ENCODE measurements around the gene CNTN4.

The CNTN4 gene

DNA sequence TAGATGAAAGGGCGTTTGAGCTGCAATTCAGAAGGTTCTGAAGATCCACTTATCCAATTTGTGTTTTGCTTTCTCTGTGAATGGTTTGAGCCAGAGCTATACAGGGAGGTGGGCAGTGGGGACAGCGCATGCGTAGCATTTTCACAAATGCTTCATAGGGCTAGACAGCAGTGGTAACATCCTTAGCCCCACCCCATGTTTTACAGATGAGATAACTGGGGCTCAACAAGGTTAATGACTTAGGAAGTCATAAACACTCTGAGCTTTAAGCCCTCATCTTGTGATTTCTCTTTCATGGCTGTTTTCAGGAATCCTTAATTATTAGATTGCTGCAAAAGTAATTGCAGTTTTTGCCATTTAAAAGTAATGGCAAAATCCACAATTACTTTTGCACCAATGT lies 602.8 kb downstream of the CNTN4 start:
- no peak for DNase-seq (ENCODE audit: low spot score)

GRCh38 chr3:2706144-2706835 lies 607.6 kb downstream of the CNTN4 start:
- DNase-seq (ENCODE audit: low spot score), result no peak

DNA sequence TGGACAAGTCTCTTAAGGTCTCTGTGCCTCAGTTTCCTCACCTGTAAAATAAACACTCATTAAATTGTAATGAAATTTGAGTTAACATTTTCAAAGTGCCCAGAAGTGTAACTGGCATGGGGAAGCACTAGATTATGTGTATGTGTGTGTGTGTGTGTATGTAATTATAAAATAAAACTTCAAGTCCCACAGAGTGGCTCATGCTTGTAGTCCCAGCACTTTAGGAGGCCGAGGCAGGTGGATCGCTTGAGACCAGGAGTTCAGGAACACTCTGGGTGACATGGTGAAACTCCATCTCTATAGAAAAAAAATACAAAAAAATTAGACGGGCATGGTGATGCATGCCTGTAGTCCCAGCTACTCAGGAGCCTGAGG lies 608.2 kb downstream of the CNTN4 start:
- no peak for DNase-seq (ENCODE audit: low spot score)

DNA sequence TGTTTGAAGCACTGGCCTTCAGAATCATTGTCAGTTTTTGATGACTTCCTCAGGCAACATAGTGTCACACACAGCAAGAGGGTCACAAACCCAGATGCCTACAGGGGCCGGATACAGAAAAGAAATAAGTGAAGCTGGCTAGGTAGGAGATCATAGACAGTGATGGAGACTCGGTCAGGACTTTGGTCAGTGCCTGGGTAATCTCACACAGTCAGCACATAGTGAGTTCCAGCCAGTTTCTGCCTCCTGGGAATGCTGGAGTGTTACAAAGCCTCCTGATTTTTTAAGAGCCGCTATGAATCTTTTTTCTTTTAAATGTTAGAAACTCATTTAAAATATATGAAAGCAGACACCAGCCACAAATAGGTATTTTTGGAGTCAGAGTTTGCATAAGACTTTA lies 612.4 kb downstream of the CNTN4 start:
- no peak for DNase-seq (ENCODE audit: low spot score)

- no peak for DNase-seq (ENCODE audit: low spot score)
These were observed 615.3 kb downstream of the CNTN4 start for GRCh38 chr3:2713923-2714322.

GRCh38 chr3:2714834-2715233 lies 616.2 kb downstream of the CNTN4 start:
- no peak for DNase-seq (ENCODE audit: low spot score)

DNA sequence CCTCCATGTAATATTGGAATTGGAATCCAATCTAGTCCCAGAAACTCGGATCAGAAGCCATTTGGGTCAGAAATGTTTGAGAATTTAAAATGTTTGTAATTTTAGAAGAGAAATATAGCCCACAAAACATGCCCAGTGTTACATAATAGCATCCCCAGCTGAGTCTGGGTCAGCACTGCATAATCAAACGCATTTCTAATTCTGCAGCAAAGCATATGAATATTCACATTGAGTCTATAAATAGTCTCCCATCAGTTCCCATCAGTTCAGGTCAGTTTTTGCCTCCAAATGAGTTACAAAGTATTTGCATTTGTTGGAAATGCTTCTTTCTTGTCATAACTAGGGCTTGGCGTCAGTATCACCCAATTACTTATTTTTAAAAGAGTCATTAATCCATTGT lies 628.4 kb downstream of the CNTN4 start:
- DNase-seq (ENCODE audit: low spot score), result no peak

- DNase-seq (ENCODE audit: low spot score), result no peak
These were observed 629.1 kb downstream of the CNTN4 start for GRCh38 chr3:2727610-2728318.

GRCh38 chr3:2731843-2732242 lies 633.2 kb downstream of the CNTN4 start:
- DNase-seq (ENCODE audit: low spot score), result no peak

GRCh38 chr3:2735392-2735894 lies 636.8 kb downstream of the CNTN4 start:
- DNase-seq (ENCODE audit: low spot score), result no peak

GRCh38 chr3:2741516-2741915 lies 642.9 kb downstream of the CNTN4 start:
- DNase-seq (ENCODE audit: low spot score), result no peak

DNA sequence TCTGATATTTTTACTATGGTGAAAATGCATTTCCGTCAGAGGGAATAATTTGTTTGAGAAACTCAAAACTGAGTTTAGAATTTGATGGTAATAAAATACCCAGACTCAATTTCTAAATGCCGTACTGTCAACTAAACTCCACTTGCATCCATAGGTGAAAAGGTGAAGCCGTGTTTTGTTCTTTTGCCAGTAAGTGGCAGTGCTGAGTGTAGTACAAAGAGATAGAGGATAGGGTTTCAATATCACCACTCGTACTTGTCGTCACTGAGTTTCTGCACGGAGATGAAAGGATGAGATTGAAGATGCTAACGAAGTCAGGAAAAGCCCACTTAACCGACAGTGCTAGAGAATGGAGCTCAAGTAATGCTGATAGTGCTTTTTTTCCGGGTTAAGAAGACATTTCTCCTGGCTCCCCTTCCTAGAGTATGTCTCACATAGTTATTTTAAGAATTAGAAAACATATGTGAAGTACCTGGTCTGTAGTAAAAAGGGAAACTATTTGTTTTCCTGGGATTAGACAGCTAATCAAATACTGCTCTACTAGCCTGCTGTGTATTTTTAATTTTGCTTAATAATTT lies 666.4 kb downstream of the CNTN4 start:
- DNase-seq (ENCODE audit: low spot score), result no peak

- no peak for DNase-seq (ENCODE audit: low spot score)
These were observed 671.8 kb downstream of the CNTN4 start for GRCh38 chr3:2770451-2770850.

GRCh38 chr3:2771193-2771592 lies 672.5 kb downstream of the CNTN4 start:
- DNase-seq (ENCODE audit: low spot score), result no peak

- DNase-seq (ENCODE audit: low spot score), result no peak
These were observed 673.1 kb downstream of the CNTN4 start for GRCh38 chr3:2771741-2772140.

DNA sequence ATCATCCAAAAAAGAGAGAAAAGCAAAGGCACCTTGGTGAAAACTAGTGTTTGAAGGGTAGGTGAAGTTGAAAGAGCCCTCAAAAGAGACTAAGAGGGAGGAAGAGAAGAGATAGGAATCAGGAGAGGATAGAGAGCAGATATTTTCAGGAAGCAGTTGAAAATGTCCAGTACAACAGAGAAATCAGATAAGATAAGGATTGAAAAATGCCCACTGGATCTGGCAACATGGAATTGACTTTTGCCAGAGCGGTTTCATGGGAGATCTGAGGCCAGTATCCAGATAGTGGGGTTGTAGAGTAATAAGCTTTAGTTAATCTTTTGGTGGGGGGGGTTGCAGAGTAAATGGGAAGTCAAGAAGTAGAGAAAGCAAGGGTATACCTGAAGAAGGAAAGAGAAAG lies 674.1 kb downstream of the CNTN4 start:
- no peak for DNase-seq (ENCODE audit: low spot score)

GRCh38 chr3:2774481-2775249 lies 676.0 kb downstream of the CNTN4 start:
- no peak for DNase-seq (ENCODE audit: low spot score)

DNA sequence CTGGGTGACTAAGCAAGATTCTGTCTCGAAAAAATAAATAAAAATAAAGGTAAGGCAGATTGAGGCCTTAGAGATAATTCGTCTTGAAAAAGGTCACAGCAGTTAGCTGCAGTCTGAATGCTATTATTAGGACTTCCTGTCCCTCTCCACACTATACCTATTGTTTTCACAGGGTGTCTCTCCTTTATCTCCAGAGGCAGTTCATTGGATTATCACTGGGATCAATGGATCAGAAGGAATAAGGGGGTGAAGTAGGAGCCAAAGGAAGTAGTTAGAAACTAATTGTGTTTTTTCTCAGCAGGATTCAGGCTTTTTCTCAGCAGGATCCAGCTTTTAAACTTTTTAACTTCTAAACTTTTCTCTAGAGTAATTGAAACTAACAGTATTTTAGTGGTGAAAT lies 684.6 kb downstream of the CNTN4 start:
- no peak for DNase-seq (ENCODE audit: low spot score)

DNA sequence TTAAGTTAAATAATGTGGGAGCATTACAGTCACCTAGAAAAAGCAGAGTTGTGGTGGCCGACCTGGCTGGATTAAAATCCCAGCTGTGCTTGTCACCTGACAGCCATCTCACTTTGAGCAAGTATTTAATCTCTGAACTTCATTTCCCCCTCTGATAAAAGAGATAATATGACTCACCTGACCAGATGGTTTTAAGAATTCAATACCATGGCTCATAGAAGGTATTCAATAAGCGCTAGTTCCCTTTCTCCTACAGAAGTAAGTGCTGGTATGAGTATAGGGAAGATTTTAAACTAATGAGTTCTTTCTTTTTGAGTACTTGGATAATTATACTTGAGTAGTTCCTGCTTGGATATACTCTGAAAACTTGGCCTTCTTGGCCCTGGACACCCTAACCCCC lies 686.0 kb downstream of the CNTN4 start:
- no peak for DNase-seq (ENCODE audit: low spot score)

- DNase-seq (ENCODE audit: low spot score), result no peak
These were observed 691.7 kb downstream of the CNTN4 start for GRCh38 chr3:2790266-2790815.

DNA sequence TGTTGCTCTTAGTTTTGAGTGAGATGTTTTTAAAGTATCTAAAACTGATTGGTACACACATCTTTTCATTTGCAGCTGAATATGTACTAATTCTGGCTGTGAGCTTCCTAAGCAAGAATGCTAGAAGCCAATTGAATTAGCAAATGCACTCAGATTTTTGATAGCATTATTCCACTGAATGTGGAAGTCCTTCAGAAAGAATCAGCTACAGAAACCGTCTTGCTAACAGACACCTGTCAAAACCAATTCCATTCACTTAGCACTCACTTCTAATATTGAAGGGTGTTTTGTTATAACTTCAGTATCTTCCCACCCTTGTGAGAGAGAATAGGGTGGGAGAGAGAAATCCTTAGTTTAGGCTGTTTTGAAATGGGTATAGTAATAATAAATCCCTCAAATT lies 693.8 kb downstream of the CNTN4 start:
- DNase-seq (ENCODE audit: low spot score), result no peak

- DNase-seq (ENCODE audit: low spot score), result no peak
These were observed 695.3 kb downstream of the CNTN4 start for GRCh38 chr3:2793987-2794386.
